Activated naive CD4-positive, alpha-beta T cell treated with anti-CD3 and anti-CD28 coated beads, Interleukin-2, amount 10 ng/mL, durations not matched to agents 7 days and 5 days (primary cell): ENCODE measurements around the gene CASP7.

Experiments used
- CTCF ChIA-PET: fragments of 350-600 bp; sonication (Branson Sonifier 250); formaldehyde crosslinking; loops from one replicate; lab custom pipeline; 2021; ENCODE audit warnings: antibody characterized with exemption; lab: Charles Lee
- DNase-seq: peaks from one replicate; pipeline ENCODE4 v3.0.0-alpha.2; 2020
- H3K27ac Mint-ChIP-seq: one replicate; pipeline ENCODE4 v1.8.0; 2021; ENCODE audit warnings: mild to moderate bottlenecking, moderate library complexity, mixed read lengths
- H3K27me3 Mint-ChIP-seq: one replicate; pipeline ENCODE4 v1.8.0; 2021; ENCODE audit warnings: mild to moderate bottlenecking, mixed read lengths
- H3K36me3 Mint-ChIP-seq: one replicate; pipeline ENCODE4 v1.8.0; 2021; ENCODE audit warnings: mixed read lengths
- H3K4me1 Mint-ChIP-seq: one replicate; pipeline ENCODE4 v1.8.0; 2021; ENCODE audit warnings: mixed read lengths
- H3K4me3 Mint-ChIP-seq: one replicate; pipeline ENCODE4 v1.8.0; 2021; ENCODE audit warnings: mild to moderate bottlenecking, moderate library complexity, mixed read lengths
- H3K9me3 Mint-ChIP-seq: one replicate; pipeline ENCODE4 v1.8.0; 2021; ENCODE audit warnings: mixed read lengths

The CASP7 gene

GRCh38 chr10:113687037-113687436 lies 7.3 kb downstream of the CASP7 start:
- Mint-ChIP-seq H3K27ac (no peak overlapping the region), H3K9me3 (peaks cover 58% of the 10 kb centered on the region), H3K27me3 (no peaks in the 10 kb centered on the region), H3K4me1 (peaks cover 44% of the 10 kb centered on the region), H3K4me3 (no peak overlapping the region), H3K36me3 (peaks cover 86% of the 10 kb centered on the region)
- DNase-seq, result no peak
- CTCF ChIA-PET, result no interaction called here

- H3K36me3 Mint-ChIP-seq, result peaks cover 90% of the 10 kb centered on the region
- no peak for DNase-seq
- CTCF ChIA-PET, result interaction anchor here (0.7 kb wide), 1 partner anchor 279 kb away, joined by 3 read pairs; no protein-coding TSS in a partner anchor
- H3K4me1 Mint-ChIP-seq, result peaks cover 35% of the 10 kb centered on the region
- no peaks in the 10 kb centered on the region for H3K27me3 Mint-ChIP-seq
- H3K27ac Mint-ChIP-seq, result peak overlapping the region; percentile 87
- H3K4me3 Mint-ChIP-seq, result peak overlapping the region; percentile 49
- H3K9me3 Mint-ChIP-seq, result peaks cover 71% of the 10 kb centered on the region
These were observed 9.3 kb downstream of the CASP7 start for GRCh38 chr10:113689057-113689456.

GRCh38 chr10:113689574-113689973 lies 9.9 kb downstream of the CASP7 start:
- Mint-ChIP-seq H3K4me3 (no peak overlapping the region), H3K27ac (peak overlapping the region; percentile 87), H3K36me3 (peaks cover 90% of the 10 kb centered on the region), H3K9me3 (peaks cover 72% of the 10 kb centered on the region), H3K27me3 (no peaks in the 10 kb centered on the region), H3K4me1 (peaks cover 31% of the 10 kb centered on the region)
- DNase-seq, result no peak
- CTCF ChIA-PET, result no interaction called here

GRCh38 chr10:113690749-113691148 lies 11.0 kb downstream of the CASP7 start:
- Mint-ChIP-seq H3K9me3 (peaks cover 67% of the 10 kb centered on the region), H3K4me3 (no peak overlapping the region), H3K36me3 (peaks cover 93% of the 10 kb centered on the region), H3K4me1 (peaks cover 31% of the 10 kb centered on the region), H3K27me3 (no peaks in the 10 kb centered on the region), H3K27ac (no peak overlapping the region)
- CTCF ChIA-PET, result interaction anchor here (1.2 kb wide), 1 partner anchor 11 kb away, joined by 5 read pairs; the partner anchor contains the start of gene CASP7
- DNase-seq, result no peak

GRCh38 chr10:113691381-113691780 lies 11.7 kb downstream of the CASP7 start:
- CTCF ChIA-PET, result interaction anchor here (1.2 kb wide), 1 partner anchor 12 kb away, joined by 5 read pairs; the partner anchor contains the start of gene CASP7
- H3K36me3 Mint-ChIP-seq, result peaks cover 93% of the 10 kb centered on the region
- no peaks in the 10 kb centered on the region for H3K27me3 Mint-ChIP-seq
- no peak overlapping the region for H3K4me3 Mint-ChIP-seq
- DNase-seq, result no peak
- H3K27ac Mint-ChIP-seq, result no peak overlapping the region
- H3K4me1 Mint-ChIP-seq, result peaks cover 31% of the 10 kb centered on the region
- H3K9me3 Mint-ChIP-seq, result peaks cover 61% of the 10 kb centered on the region

GRCh38 chr10:113692271-113692670 lies 12.6 kb downstream of the CASP7 start:
- peaks cover 96% of the 10 kb centered on the region for H3K36me3 Mint-ChIP-seq
- CTCF ChIA-PET, result no interaction called here

GRCh38 chr10:113693348-113693747 lies 13.6 kb downstream of the CASP7 start:
- Mint-ChIP-seq H3K27ac (no peak overlapping the region), H3K9me3 (peaks cover 46% of the 10 kb centered on the region), H3K36me3 (peaks cover 90% of the 10 kb centered on the region), H3K4me3 (no peak overlapping the region), H3K27me3 (no peaks in the 10 kb centered on the region), H3K4me1 (peaks cover 25% of the 10 kb centered on the region)
- no peak for DNase-seq
- CTCF ChIA-PET, result no interaction called here

More at GRCh38 chr10:113692271-113692670, 12.6 kb downstream of the CASP7 start:
- no peak for DNase-seq
- Mint-ChIP-seq H3K27ac (no peak overlapping the region), H3K9me3 (peaks cover 55% of the 10 kb centered on the region), H3K4me1 (peaks cover 31% of the 10 kb centered on the region), H3K27me3 (no peaks in the 10 kb centered on the region), H3K4me3 (no peak overlapping the region)

- Mint-ChIP-seq H3K36me3 (peaks cover 82% of the 10 kb centered on the region), H3K27me3 (no peaks in the 10 kb centered on the region), H3K4me1 (peaks cover 2% of the 10 kb centered on the region), H3K27ac (no peak overlapping the region), H3K9me3 (peaks cover 29% of the 10 kb centered on the region), H3K4me3 (no peak overlapping the region)
- CTCF ChIA-PET, result no interaction called here
- DNase-seq, result no peak
These were observed 16.0 kb downstream of the CASP7 start for GRCh38 chr10:113695691-113696090.

GRCh38 chr10:113697595-113697994 lies 17.9 kb downstream of the CASP7 start:
- CTCF ChIA-PET, result no interaction called here
- Mint-ChIP-seq H3K9me3 (peaks cover 19% of the 10 kb centered on the region), H3K4me3 (no peak overlapping the region), H3K27me3 (no peaks in the 10 kb centered on the region), H3K4me1 (peaks cover 2% of the 10 kb centered on the region), H3K27ac (no peak overlapping the region), H3K36me3 (peaks cover 72% of the 10 kb centered on the region)
- DNase-seq, result no peak

GRCh38 chr10:113704637-113705343 lies 25.1 kb downstream of the CASP7 start:
- CTCF ChIA-PET, result interaction anchor here (0.7 to 2.0 kb wide), 8 partner anchors 10 to 398 kb away, joined by 3 to 6 read pairs (median 3); no protein-coding TSS in a partner anchor
- H3K27me3 Mint-ChIP-seq, result no peaks in the 10 kb centered on the region
- peak; percentile 32 for DNase-seq
- peaks cover 27% of the 10 kb centered on the region for H3K36me3 Mint-ChIP-seq
- H3K9me3 Mint-ChIP-seq, result no peaks in the 10 kb centered on the region
- H3K4me3 Mint-ChIP-seq, result no peak overlapping the region
- H3K4me1 Mint-ChIP-seq, result peaks cover 31% of the 10 kb centered on the region
- H3K27ac Mint-ChIP-seq, result no peak overlapping the region

- CTCF ChIA-PET, result interaction anchor here (0.7 to 2.0 kb wide), 7 partner anchors 10 to 397 kb away, joined by 3 to 6 read pairs (median 3); no protein-coding TSS in a partner anchor
- Mint-ChIP-seq H3K36me3 (peaks cover 26% of the 10 kb centered on the region), H3K4me1 (peaks cover 34% of the 10 kb centered on the region), H3K4me3 (no peak overlapping the region), H3K9me3 (no peaks in the 10 kb centered on the region), H3K27me3 (no peaks in the 10 kb centered on the region), H3K27ac (no peak overlapping the region)
- DNase-seq, result no peak
These were observed 25.6 kb downstream of the CASP7 start for GRCh38 chr10:113705344-113705652.

- Mint-ChIP-seq H3K27ac (peak overlapping the region; percentile 22), H3K27me3 (no peaks in the 10 kb centered on the region), H3K36me3 (peaks cover 20% of the 10 kb centered on the region), H3K4me1 (peaks cover 34% of the 10 kb centered on the region), H3K9me3 (no peaks in the 10 kb centered on the region), H3K4me3 (no peak overlapping the region)
- no peak for DNase-seq
- CTCF ChIA-PET, result interaction anchor here (1.2 kb wide), 1 partner anchor 396 kb away, joined by 3 read pairs; no protein-coding TSS in a partner anchor
These were observed 26.9 kb downstream of the CASP7 start for GRCh38 chr10:113706623-113707022.

- no peak overlapping the region for H3K4me3 Mint-ChIP-seq
- CTCF ChIA-PET, result no interaction called here
These were observed 28.9 kb downstream of the CASP7 start for GRCh38 chr10:113708640-113709039.

GRCh38 chr10:113709221-113709838 lies 29.6 kb downstream of the CASP7 start:
- DNase-seq, result no peak
- H3K36me3 Mint-ChIP-seq, result peaks cover 21% of the 10 kb centered on the region
- peaks cover 34% of the 10 kb centered on the region for H3K4me1 Mint-ChIP-seq
- H3K4me3 Mint-ChIP-seq, result no peak overlapping the region
- no peaks in the 10 kb centered on the region for H3K27me3 Mint-ChIP-seq
- H3K27ac Mint-ChIP-seq, result no peak overlapping the region
- no peaks in the 10 kb centered on the region for H3K9me3 Mint-ChIP-seq
- CTCF ChIA-PET, result no interaction called here

More at GRCh38 chr10:113708640-113709039, 28.9 kb downstream of the CASP7 start:
- Mint-ChIP-seq H3K27ac (no peak overlapping the region), H3K9me3 (no peaks in the 10 kb centered on the region), H3K36me3 (peaks cover 16% of the 10 kb centered on the region), H3K27me3 (no peaks in the 10 kb centered on the region), H3K4me1 (peaks cover 34% of the 10 kb centered on the region)
- DNase-seq, result no peak
